GM18907 (cell line): ENCODE measurements around the gene B4GALT5.
A peak's percentile ranks its signal among the peaks of the same experiment; 100 is the strongest.

ENCODE experiments used
- ATAC-seq: cut with Tn5 transposase; IDR thresholded peaks from one replicate; pipeline ENCODE4 v1.9.1; 2021; ENCODE audit warnings: mild to moderate bottlenecking, moderate library complexity; ENCODE audit not compliant: unreplicated experiment

The B4GALT5 gene

DNA sequence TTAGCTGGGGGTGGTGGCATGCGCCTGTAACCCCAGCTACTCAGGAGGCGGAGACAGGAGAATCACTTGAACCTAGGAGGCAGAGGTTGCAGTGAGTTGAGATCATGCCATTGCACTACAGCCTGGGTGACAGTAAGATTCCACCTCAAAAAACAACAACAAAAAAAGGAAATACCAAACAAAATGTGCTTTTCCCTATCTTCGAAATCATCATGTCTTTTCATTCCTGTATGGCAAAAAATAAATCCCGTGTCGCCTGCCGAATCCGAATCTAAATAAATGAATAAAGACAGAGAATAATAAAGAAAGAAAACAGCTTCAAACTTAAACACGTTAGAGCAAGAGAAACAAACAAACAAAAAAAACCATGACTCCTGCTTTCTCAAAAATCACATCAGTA is 11.8 kb downstream of the B4GALT5 start:
- no peak for ATAC-seq

DNA sequence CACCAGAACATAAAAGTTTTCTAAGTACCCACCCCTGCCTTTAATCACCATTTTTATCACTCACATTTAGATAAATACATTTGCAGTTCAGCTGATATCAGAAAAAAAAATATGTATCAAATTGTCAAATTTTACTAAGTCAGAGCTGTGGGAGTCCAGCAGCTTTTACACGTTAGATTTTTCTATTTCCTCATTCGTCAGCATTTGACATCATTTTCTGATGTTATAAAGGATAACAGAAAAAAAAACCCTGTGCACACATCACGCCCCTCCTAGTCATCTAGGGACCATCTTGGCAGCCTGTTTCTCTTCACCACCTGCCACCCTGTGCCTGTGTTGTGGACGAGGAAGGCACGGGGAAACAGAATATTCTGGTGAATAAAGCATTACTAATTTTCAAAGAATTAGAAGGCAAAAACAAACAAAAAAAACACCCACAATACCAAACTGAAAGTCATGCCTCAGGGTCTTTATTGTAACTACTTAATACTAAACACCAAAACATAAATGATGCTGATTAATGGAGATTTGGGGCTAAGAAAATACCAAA is 12.4 kb downstream of the B4GALT5 start:
- ATAC-seq = no peak

DNA sequence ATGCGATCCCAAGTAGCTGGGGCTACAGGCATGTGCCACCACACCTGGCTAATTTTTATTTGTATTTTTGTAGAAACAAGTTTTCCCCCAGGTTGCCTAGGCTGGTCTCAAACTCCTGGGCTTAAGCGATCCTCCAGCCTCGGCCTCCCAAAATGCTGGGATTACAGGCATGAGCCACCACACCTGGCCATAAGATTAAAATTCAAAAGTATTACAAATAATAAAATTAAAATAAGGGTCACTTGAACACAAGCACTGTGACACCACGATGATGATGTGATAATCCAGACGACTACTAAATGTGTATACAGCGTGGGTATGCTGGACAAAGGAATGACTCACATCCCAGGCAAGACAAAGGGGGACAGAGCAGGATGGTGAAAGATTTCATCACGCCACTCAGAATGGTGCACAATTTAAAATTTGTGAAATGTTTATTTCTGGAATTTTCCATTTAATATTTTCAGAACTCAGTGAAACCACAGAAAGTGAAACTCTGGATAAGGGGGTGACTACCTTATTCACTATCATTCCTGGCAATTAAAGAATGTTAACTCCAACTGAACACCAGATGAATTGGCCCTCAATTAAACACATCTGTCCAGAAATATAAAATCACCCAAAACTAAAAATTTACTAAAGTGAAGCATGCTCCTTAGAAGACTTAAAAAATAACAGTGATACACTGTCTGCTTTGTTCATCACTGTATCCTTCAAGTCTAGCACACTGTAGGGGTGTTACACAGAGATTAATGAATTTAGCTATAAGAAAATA is 13.1 kb downstream of the B4GALT5 start:
- no peak for ATAC-seq

GRCh38 chr20:49699200-49699992 is 14.3 kb downstream of the B4GALT5 start:
- peak; percentile 72 for ATAC-seq

GRCh38 chr20:49698477-49698876 is 15.2 kb downstream of the B4GALT5 start:
- ATAC-seq = no peak

DNA sequence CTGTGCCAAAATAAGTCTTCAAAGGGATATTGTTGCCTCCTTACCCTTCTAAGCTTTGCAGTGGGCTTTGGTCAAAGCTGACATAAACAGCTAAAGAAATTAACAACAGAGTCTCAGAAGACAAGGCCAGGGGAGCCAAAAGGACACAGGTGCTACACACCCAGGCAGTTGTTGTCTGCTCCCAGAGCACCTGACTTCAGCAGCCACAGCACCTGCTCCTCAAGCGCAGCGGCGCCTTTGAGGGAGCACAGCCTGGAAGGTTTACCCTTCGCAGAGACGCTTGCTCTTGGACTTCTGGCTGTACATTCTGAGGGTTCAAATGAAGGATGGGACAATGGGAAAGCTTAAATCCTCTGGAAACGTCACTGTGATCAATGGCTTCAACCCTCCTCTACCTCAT is 16.6 kb downstream of the B4GALT5 start:
- ATAC-seq = no peak

GRCh38 chr20:49696594-49696993 is 17.1 kb downstream of the B4GALT5 start:
- no peak for ATAC-seq

DNA sequence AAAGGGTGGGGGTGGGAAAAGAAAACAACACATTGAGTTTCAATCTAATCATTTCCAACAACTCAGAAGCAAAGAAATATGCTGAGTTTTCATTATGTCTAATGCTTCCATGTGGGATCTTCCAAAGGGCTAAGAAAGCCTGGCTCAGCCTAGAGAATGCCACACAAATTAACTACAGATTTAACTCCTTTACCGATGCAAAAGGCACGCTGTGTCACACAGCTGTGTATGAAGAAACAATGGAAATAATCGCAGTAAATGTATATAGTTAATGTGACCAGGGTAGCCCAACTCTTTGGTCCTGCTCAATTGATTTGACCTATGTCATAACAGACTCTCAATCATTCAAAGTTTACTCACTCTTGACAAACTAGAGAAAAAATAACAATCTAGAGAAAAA is 17.8 kb downstream of the B4GALT5 start:
- ATAC-seq = no peak

GRCh38 chr20:49694450-49695071 is 19.1 kb downstream of the B4GALT5 start:
- ATAC-seq = no peak

- ATAC-seq = no peak
Measured at GRCh38 chr20:49693435-49694171, 20.1 kb downstream of the B4GALT5 start.

- no peak for ATAC-seq
Measured at GRCh38 chr20:49692941-49693340, 20.7 kb downstream of the B4GALT5 start.

DNA sequence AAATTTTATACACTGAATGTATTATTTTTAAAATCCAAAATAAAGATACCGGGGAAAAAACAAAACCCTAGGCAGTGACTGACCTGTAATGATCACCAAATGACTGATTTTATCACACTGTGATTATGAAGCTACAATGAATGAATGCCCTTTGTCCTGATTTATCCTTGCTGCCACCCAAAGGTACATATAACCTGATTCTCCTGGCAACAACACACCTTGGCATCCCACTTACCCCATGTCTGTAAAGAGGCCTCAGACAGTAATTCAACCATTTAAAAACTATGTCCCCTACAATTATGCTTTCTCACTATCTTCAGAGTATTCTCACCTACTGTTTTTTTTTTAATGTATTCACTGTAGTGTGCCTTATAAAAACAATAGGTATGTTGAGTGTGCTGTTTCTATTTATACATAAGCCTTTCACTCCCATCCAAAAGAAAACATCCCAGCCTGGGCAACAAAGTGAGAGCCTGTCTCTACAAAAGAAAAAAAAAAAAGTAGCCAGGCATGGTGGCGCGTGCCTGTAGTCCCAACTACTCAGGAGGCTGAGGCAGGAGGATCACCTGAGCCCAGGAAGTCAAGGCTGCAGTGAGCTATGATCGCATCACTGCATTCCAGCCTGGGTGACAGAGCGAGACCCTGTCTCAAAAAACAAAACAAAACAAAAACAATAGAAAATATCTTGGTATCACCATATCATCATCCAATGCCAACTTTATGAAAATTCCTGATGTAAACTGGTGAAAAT is 21.7 kb downstream of the B4GALT5 start:
- ATAC-seq = no peak

DNA sequence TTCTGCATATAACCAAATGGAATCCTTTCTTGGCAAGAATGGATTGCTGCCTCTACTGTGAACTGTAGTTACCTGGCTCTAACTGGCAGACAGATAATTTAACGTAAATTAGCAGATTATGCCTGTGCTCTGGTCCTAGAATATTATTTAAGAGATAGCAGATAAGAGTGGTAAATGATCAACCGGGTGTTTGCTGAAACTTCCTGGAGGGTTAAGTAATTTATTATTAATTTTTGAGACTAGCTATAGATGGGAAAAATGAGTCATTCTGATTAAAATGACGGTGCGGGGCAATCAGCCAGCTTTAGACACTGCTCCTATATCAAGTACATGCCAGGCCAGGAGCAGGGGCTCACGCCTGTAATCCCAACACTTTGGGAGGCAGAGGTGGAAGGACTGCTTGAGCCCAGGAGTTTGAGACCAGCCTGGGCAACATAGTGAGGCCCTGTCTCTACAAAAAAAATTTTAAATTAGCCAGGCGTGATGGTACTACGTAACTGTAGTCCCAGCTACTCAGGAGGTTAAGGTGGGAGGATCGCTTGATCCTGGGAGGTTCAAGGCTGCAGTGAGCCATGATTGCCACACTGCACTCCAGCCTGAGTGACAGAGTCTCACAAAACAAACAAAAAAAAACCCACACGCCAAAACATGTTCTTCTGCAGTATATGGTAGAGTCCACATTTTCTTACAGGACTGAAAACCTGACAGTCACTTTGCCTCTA is 22.6 kb downstream of the B4GALT5 start:
- ATAC-seq = peak; percentile 41

GRCh38 chr20:49687595-49688567 is 25.8 kb downstream of the B4GALT5 start:
- no peak for ATAC-seq

GRCh38 chr20:49685809-49686208 is 27.9 kb downstream of the B4GALT5 start:
- ATAC-seq = no peak

DNA sequence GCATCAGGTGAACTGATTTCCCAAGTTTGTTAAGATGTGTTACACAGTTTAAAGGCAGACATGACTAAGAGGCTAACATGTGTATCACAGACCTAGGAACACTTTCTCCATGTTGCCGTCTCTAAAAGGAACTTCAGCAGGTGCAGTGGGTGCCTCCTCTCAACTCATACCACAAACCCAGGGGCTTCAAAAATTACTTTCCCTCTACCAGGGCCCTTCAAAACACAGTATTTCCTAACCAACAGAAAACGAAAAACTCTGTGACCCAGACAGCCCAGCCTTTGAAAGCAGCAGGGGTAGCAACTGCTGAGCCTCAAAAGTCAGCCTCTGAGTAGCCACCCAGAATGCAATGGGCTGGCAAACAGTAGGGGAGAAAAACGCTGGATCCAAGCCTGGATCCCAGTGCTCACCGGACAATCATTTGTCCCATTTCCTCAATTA is 28.5 kb downstream of the B4GALT5 start:
- ATAC-seq = no peak

DNA sequence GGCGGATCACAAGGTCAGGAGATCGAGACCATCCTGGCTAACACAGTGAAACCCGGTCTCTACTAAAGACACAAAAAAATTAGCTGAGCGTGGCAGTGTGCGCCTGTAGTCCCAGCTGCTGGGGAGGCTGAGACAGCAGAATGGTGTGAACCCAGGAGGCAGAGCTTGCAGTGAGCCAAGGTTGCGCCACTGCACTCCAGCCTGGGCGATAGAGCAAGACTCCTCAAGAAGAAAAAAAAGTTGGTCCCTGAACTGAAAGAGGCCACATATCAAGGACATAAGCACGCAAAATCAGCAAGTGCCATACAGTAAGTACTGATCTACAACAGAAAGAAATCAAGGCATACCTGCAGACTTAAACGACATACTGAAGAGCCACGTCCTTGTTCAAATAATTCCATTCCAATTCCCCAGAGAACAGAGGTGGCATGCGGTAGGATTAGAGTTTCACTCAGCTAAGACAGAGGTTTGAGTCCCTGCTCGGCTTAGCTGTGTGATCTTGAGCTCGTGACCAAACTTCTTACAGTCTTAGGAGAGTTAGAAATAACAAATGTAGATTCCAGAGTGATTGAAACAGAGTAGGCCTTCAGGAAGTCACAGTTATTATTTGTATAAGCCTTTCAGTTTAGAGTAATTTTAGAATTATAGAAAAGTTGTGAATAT is 29.2 kb downstream of the B4GALT5 start:
- ATAC-seq = no peak

DNA sequence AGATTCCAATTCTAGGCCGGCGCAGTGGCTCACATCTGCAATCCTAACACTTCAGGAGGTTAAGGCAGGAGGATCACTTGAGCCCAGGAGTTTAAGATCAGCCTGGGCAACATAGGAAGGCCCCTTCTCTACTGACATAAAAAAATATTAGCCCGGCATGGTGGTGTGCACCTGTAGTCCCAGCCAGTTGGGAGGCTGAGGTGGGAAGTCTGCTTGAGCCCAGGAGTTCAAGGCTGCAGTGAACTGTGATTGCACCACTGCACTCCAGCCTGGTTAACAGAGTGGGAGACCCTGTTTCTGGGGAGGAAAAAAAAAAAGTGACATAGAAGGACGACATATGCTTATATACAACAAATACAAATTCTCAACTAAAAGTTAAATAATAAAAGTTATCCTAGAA is 30.9 kb downstream of the B4GALT5 start:
- ATAC-seq = no peak
